Lung (tissue), 12 donors: ENCODE data around the gene SCOC. TPM values are rescaled to one million over a fixed set of nuclear protein-coding genes. Genes with fewer than 3 reads are reported as not detected.

Experiments
- ATAC-seq: fragments of 200-7000 bp; cut with Tn5 transposase; one replicate; pipeline ENCODE4 v1.9.1; 2020; ENCODE audit warnings: moderate number of reproducible peaks; ENCODE audit not compliant: insufficient read depth, low FRiP score
- DNase-seq, 3 donors: peaks; one replicate each; pipeline ENCODE4 v3.0.0-alpha.2; 2013 to 2017
- H3K27ac ChIP-seq, 2 donors: one replicate each; pipeline ENCODE4 v1.5.1; 2013; ENCODE audit warnings: mild to moderate bottlenecking in 2 of 2, moderate library complexity in 2 of 2, control low read depth in 1 of 2, inconsistent platforms in 1 of 2, low read depth in 1 of 2, low read length in 1 of 2
- H3K27me3 ChIP-seq, 3 donors: one replicate each; pipeline ENCODE4 v1.5.1; 2013; ENCODE audit warnings: low read length in 2 of 3; ENCODE audit not compliant: control insufficient read depth in 3 of 3, insufficient read depth in 3 of 3
- H3K36me3 ChIP-seq, 4 donors: one replicate each; pipeline ENCODE4 v1.5.1; 2013; ENCODE audit warnings: low read length in 4 of 4, mild to moderate bottlenecking in 1 of 4, moderate library complexity in 1 of 4; ENCODE audit not compliant: control insufficient read depth in 4 of 4, insufficient read depth in 4 of 4
- H3K4me1 ChIP-seq, 5 donors: one replicate each; pipeline ENCODE4 v1.5.1; 2013; ENCODE audit warnings: low read length in 5 of 5, mild to moderate bottlenecking in 2 of 5, moderate library complexity in 1 of 5; ENCODE audit not compliant: control insufficient read depth in 5 of 5, insufficient read depth in 5 of 5
- H3K4me3 ChIP-seq: one replicate; pipeline ENCODE4 v1.5.1; 2013; ENCODE audit warnings: mild to moderate bottlenecking, control low read depth, moderate library complexity
- H3K9ac ChIP-seq, 2 donors: one replicate each; pipeline ENCODE4 v1.5.1; 2013; ENCODE audit warnings: low read length in 2 of 2, control low read depth in 1 of 2; ENCODE audit not compliant: insufficient read depth in 1 of 2
- H3K9me3 ChIP-seq, 4 donors: one replicate each; pipeline ENCODE4 v1.5.1; 2013; ENCODE audit warnings: low read length in 3 of 4, mild to moderate bottlenecking in 1 of 4, moderate library complexity in 1 of 4; ENCODE audit not compliant: control insufficient read depth in 4 of 4, insufficient read depth in 3 of 4
- CTCF ChIP-seq: IDR thresholded peaks from 2 replicates; pipeline ENCODE4 v1.5.1; 2012; ENCODE audit warnings: mild to moderate bottlenecking; ENCODE audit errors: control extremely low read depth, extremely low read depth
- WGBS, 2 donors: extraction: QIAGEN DNeasy Blood & Tissue Kit; methylation state at CpG; one replicate each; pipeline ENCODE4 v1.1.7; 2013; 5-methylcytosine and 5-hydroxymethylcytosine counted together
- polyA plus RNA-seq, 2 donors: library from polyadenylated mRNA; stranded (reverse); fragments of 200-250 nt; gene quantifications; one replicate each; pipeline ENCODE4 v1.2.1, GENCODE V29; 2013
- total RNA-seq, 2 donors: library from RNA; depleted of rRNA in 1 of 2; stranded (reverse); fragments of >200 nt in 1 of 2; gene quantifications; one replicate each; pipeline ENCODE4 v1.2.1, GENCODE V29; 2014 to 2021
- donor health status: control.
- donor health status: control.
- donor health status: Bipolar disorder and iron deficiency.
- donor health status: healthy.
- donor health status: DM: yes; HTN: yes; CAD: no.

SCOC gene
- total and polyA plus RNA-seq, 4 donors: 36.5 to 44.4 (median 38.1) TPM

GRCh38 chr4:140361099-140361498 lies 12.3 kb upstream of the SCOC start:
- Histone ChIP-seq H3K9ac (no peak overlapping the region), H3K27me3 (no peaks in the 10 kb centered on the region), H3K4me1 (no peaks in the 10 kb centered on the region), H3K9me3 (no peaks in the 10 kb centered on the region), H3K36me3 (no peaks in the 10 kb centered on the region), H3K4me3 (no peak overlapping the region), H3K27ac (no peak overlapping the region)
- no peak for TF ChIP-seq CTCF
- no peak for ATAC-seq
- 93 to 95% methylated on average over 4 of the region's 4 CpGs for WGBS, 2 donors
- DNase-seq: no peak

- Histone ChIP-seq H3K9ac (no peak overlapping the region), H3K4me1 (no peaks in the 10 kb centered on the region), H3K27me3 (no peaks in the 10 kb centered on the region), H3K9me3 (no peaks in the 10 kb centered on the region), H3K4me3 (no peak overlapping the region), H3K27ac (no peak overlapping the region), H3K36me3 (no peaks in the 10 kb centered on the region)
- no peak for DNase-seq
- WGBS, 2 donors: 92% methylated on average over 3 of the region's 3 CpGs
- ATAC-seq: no peak
- TF ChIP-seq CTCF: no peak
These were observed 10.4 kb upstream of the SCOC start for GRCh38 chr4:140363051-140363450.

GRCh38 chr4:140363558-140363957 lies 9.9 kb upstream of the SCOC start:
- no peak for ATAC-seq
- H3K36me3 ChIP-seq: no peaks in the 10 kb centered on the region
- no peak overlapping the region for H3K4me3 ChIP-seq
- H3K9ac ChIP-seq: no peak overlapping the region
- H3K4me1 ChIP-seq: no peaks in the 10 kb centered on the region
- no peaks in the 10 kb centered on the region for H3K9me3 ChIP-seq
- TF ChIP-seq CTCF: no peak
- no peaks in the 10 kb centered on the region for H3K27me3 ChIP-seq
- no peak for DNase-seq
- no peak overlapping the region for H3K27ac ChIP-seq

GRCh38 chr4:140367738-140368137 lies 5.7 kb upstream of the SCOC start:
- no peak for DNase-seq
- no peak for ATAC-seq

More at GRCh38 chr4:140367738-140368137, 5.7 kb upstream of the SCOC start:
- 68 to 90% methylated on average over 2 of the region's 2 CpGs for WGBS, 2 donors
- H3K36me3 ChIP-seq: no peaks in the 10 kb centered on the region
- H3K4me3 ChIP-seq: no peak overlapping the region
- TF ChIP-seq CTCF: no peak
- no peak overlapping the region for H3K27ac ChIP-seq
- H3K4me1 ChIP-seq: peaks cover 0 to 6% (median 0%) of the 10 kb centered on the region in 5 donors
- H3K27me3 ChIP-seq: no peaks in the 10 kb centered on the region
- H3K9ac ChIP-seq: no peak overlapping the region
- H3K9me3 ChIP-seq: no peaks in the 10 kb centered on the region
